Endothelial cell (in vitro differentiated cells): ENCODE results near the gene SLC13A2. TPM values are rescaled to one million over a fixed set of nuclear protein-coding genes. Genes with fewer than 3 reads are reported as not detected.

ENCODE experiments used
- DNase-seq: peaks from one replicate; pipeline ENCODE4 v3.0.0; 2021; ENCODE audit warnings: low spot score
- H3K27ac Mint-ChIP-seq: one replicate; pipeline ENCODE4 v1.8.0; 2021; ENCODE audit warnings: mixed read lengths, inconsistent platforms; ENCODE audit not compliant: unreplicated experiment
- H3K27me3 Mint-ChIP-seq: one replicate; pipeline ENCODE4 v1.8.0; 2021; ENCODE audit warnings: mild to moderate bottlenecking, moderate library complexity, mixed read lengths, inconsistent platforms; ENCODE audit not compliant: unreplicated experiment
- H3K36me3 Mint-ChIP-seq: one replicate; pipeline ENCODE4 v1.8.0; 2021; ENCODE audit warnings: mild to moderate bottlenecking, low read depth, mixed read lengths, inconsistent platforms; ENCODE audit not compliant: unreplicated experiment
- H3K4me1 Mint-ChIP-seq: one replicate; pipeline ENCODE4 v1.8.0; 2021; ENCODE audit warnings: mild to moderate bottlenecking, mixed read lengths, inconsistent platforms; ENCODE audit not compliant: unreplicated experiment
- H3K4me3 Mint-ChIP-seq: one replicate; pipeline ENCODE4 v1.8.0; 2021; ENCODE audit warnings: mild to moderate bottlenecking, mixed read lengths, inconsistent platforms; ENCODE audit not compliant: unreplicated experiment
- H3K9me3 Mint-ChIP-seq: one replicate; pipeline ENCODE4 v1.8.0; 2021; ENCODE audit warnings: mixed read lengths, inconsistent platforms; ENCODE audit not compliant: unreplicated experiment
- total RNA-seq: library from RNA; stranded (reverse); fragmentation: NEBNext Ultra II Directional; extraction: Animal tissue kit (Norgen Biotek cat#: 25700); gene quantifications from one replicate; pipeline ENCODE4 v1.2.1, GENCODE V29; 2021; ENCODE audit not compliant: unreplicated experiment
- TF ChIP-seq, protein P1 (sequence below): fragments of 200-600 bp; sonication (generic); IDR thresholded peaks from one replicate; pipeline ENCODE4 v1.5.0; 2021; ENCODE audit warnings: antibody characterized with exemption; ENCODE audit not compliant: unreplicated experiment

The SLC13A2 gene
- total RNA-seq, 1 donor from 2014 or later = not detected

DNA sequence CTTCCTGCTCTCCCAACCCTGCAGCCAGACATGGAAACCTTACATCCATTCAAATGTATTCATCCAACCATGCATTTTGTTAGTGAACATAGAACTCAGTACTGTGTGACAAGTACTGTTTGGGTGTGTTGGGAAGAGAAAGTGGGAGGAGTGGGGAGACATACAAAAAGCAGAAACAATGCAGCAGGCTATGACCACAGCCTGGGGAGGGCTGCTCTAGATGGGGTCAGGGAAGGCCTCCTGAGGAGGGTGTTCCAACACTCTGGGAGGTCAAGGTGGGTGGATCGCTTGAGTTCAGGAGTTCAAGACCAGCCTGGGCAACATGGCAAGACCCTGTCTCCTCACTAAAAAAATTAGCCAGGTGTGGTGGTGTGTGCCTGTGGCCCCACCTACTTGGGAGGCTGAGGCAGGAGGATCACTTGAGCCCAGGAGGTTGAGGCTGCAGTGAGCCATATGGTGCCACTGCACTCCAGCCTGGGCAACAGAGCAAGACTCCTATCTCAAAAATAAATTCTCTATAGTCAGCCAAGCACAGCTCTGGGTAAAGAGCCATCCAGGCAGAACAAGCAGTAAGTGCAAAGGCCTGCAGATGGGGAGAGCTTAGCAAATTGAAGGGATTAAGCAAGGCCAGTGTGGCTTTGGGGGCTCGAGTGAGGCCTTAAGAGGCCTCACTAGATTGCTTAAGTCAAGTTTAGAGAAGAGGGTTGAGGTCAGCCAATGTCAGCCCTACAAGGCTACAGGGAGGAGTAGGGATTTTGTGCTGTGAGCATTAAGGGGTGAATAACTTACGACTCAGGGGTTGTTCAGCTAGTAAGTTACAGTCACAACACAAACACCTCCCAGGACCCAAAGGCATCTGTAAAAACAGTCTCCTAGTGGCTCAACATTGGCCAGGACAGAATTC, 5.5 kb downstream of the SLC13A2 start:
- no peak overlapping the region for H3K4me3 Mint-ChIP-seq
- no peaks in the 10 kb centered on the region for H3K9me3 Mint-ChIP-seq
- TF ChIP-seq, protein P1, sequence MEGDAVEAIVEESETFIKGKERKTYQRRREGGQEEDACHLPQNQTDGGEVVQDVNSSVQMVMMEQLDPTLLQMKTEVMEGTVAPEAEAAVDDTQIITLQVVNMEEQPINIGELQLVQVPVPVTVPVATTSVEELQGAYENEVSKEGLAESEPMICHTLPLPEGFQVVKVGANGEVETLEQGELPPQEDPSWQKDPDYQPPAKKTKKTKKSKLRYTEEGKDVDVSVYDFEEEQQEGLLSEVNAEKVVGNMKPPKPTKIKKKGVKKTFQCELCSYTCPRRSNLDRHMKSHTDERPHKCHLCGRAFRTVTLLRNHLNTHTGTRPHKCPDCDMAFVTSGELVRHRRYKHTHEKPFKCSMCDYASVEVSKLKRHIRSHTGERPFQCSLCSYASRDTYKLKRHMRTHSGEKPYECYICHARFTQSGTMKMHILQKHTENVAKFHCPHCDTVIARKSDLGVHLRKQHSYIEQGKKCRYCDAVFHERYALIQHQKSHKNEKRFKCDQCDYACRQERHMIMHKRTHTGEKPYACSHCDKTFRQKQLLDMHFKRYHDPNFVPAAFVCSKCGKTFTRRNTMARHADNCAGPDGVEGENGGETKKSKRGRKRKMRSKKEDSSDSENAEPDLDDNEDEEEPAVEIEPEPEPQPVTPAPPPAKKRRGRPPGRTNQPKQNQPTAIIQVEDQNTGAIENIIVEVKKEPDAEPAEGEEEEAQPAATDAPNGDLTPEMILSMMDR = no peak
- peaks cover 22% of the 10 kb centered on the region for H3K4me1 Mint-ChIP-seq
- peaks cover 16% of the 10 kb centered on the region for H3K27me3 Mint-ChIP-seq
- no peak for DNase-seq
- H3K27ac Mint-ChIP-seq = no peak overlapping the region
- no peaks in the 10 kb centered on the region for H3K36me3 Mint-ChIP-seq

DNA sequence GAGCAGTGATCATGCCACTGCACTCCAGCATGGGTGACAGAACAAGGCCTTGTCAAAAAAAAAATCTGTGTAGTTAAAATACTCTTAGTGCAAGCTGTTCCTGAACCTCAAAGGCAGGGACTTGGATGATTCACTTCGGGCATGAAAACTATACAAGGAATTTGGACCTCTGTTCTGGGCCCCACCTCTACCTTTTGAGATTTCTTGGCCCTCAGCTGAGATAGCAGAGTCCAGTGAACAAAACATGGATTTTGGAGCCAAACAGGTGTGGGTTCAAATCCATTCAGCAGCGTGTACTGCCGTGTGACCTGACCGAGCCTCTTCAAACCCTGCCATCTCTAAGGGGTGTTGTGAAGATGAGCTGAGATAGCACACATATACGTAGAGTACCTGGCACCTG, 6.8 kb downstream of the SLC13A2 start:
- Mint-ChIP-seq H3K36me3 (no peaks in the 10 kb centered on the region), H3K4me3 (no peak overlapping the region), H3K27ac (no peak overlapping the region), H3K9me3 (no peaks in the 10 kb centered on the region), H3K4me1 (peaks cover 15% of the 10 kb centered on the region), H3K27me3 (peaks cover 22% of the 10 kb centered on the region)
- DNase-seq = no peak
- TF ChIP-seq, protein P1 = no peak

GRCh38 chr17:28480799-28481571, 7.5 kb downstream of the SLC13A2 start:
- peaks cover 22% of the 10 kb centered on the region for H3K27me3 Mint-ChIP-seq
- H3K9me3 Mint-ChIP-seq = no peaks in the 10 kb centered on the region
- H3K27ac Mint-ChIP-seq = no peak overlapping the region
- DNase-seq = no peak
- no peaks in the 10 kb centered on the region for H3K36me3 Mint-ChIP-seq
- H3K4me1 Mint-ChIP-seq = peaks cover 8% of the 10 kb centered on the region
- no peak overlapping the region for H3K4me3 Mint-ChIP-seq
- TF ChIP-seq, protein P1 = no peak

GRCh38 chr17:28482551-28483199, 9.2 kb downstream of the SLC13A2 start:
- Mint-ChIP-seq H3K4me3 (no peak overlapping the region), H3K27me3 (peaks cover 23% of the 10 kb centered on the region), H3K9me3 (no peaks in the 10 kb centered on the region), H3K4me1 (no peaks in the 10 kb centered on the region), H3K36me3 (no peaks in the 10 kb centered on the region), H3K27ac (no peak overlapping the region)
- DNase-seq = no peak
- TF ChIP-seq, protein P1 = no peak
